CD4-positive, alpha-beta T cell treated with Interleukin-6 for 4 hours (primary cell): ENCODE results near the gene KCTD21.

Source experiments
- DNase-seq: peaks from one replicate; pipeline ENCODE4 v3.0.0-alpha.2; 2020; ENCODE audit warnings: mixed read lengths

KCTD21 gene

GRCh38 chr11:78138694-78139421 is 49.6 kb downstream of the KCTD21 start:
- DNase-seq: peak; percentile 46

- DNase-seq: no peak
These were observed 50.1 kb downstream of the KCTD21 start for GRCh38 chr11:78138291-78138690.

- no peak for DNase-seq
These were observed 56.0 kb downstream of the KCTD21 start for GRCh38 chr11:78132475-78132874.

- DNase-seq: no peak
These were observed 56.5 kb downstream of the KCTD21 start for GRCh38 chr11:78131956-78132355.

GRCh38 chr11:78127403-78127802 is 61.0 kb downstream of the KCTD21 start:
- DNase-seq: no peak
